ENCODE data around the gene FAM83F. TPM values are rescaled to one million over a fixed set of nuclear protein-coding genes. Genes with fewer than 3 reads are reported as not detected.
"Not testable (repeated sequence)": the region's sequence is repeated elsewhere in the genome, so short reads cannot be mapped to it uniquely, and the experiment has no call there.

FAM83F gene
- polyA plus RNA-seq, 2 of the 4 experiments (the other 2 are of a cell fraction), result not detected

- no peak for FAIRE-seq
- Histone ChIP-seq H3K27ac (no peak overlapping the region), H3K9me3 (no peaks in the 10 kb centered on the region), H3K4me1 (no peaks in the 10 kb centered on the region), H3K4me3 (no peak overlapping the region), H3K4me2 (no peak overlapping the region)
- peak; percentile 86 to 96 for ATAC-seq
- peak; percentile 62 to 75 for DNase-seq (ENCODE audit: low read depth in 1 of 2, low spot score in 1 of 2)
- ChIA-PET POLR2A (interaction anchor here (1.4 kb wide), 1 partner anchor 20 kb away, joined by 4 read pairs; no protein-coding TSS in a partner anchor), CTCF (interaction anchor here (0.6 to 28.4 kb wide), 45 partner anchors 8 to 707 kb away, joined by 3 to 899 read pairs (median 4); partner anchors contain the start of gene RPS19BP1)
- 8% methylated on average over 11 of the region's 16 CpGs for WGBS (ENCODE audit: missing lambda C conversion rate)
- TF ChIP-seq ZFP36 (IDR thresholded peaks at IDR 0.05; ENCODE audit: borderline replicate concordance, partially characterized antibody) (no peak), CTCF (IDR thresholded peaks at IDR 0.05) (peak; percentile 83), ESRRA (IDR thresholded peaks at IDR 0.05; ENCODE audit: borderline replicate concordance, low read length) (no peak), TFCP2L1 (CRISPR knock-in tag; IDR thresholded peaks at IDR 0.05) (no peak), E2F6 (IDR thresholded peaks at IDR 0.05; ENCODE audit: borderline replicate concordance, low read depth) (no peak), RAD21 (conservative IDR thresholded peaks at IDR 0.05 in 1 of 2, IDR thresholded peaks at IDR 0.05 in 1 of 2) (peak; percentile 89 to 90), SMC3 (IDR thresholded peaks at IDR 0.05) (peak; percentile 86), MAZ (IDR thresholded peaks at IDR 0.05; ENCODE audit: borderline replicate concordance, low read depth, low read length) (no peak)
Observed at GRCh38 chr22:40024201-40025061, 29.7 kb downstream of the FAM83F start.

- ATAC-seq, result peak in 1 of 2 experiments; percentile 28; a peak in 2 of 6 replicates
- DNase-seq (ENCODE audit: low read depth in 1 of 2, low spot score in 1 of 2); FAIRE-seq; H3K4me2 ChIP-seq; H3K27ac ChIP-seq; H3K4me3 ChIP-seq; H3K4me1 ChIP-seq; H3K9me3 ChIP-seq: not testable (repeated sequence)
- 0% methylated on average over 5 of the region's 5 CpGs for WGBS (ENCODE audit: missing lambda C conversion rate)
- CTCF ChIA-PET, result interaction anchor here (0.6 to 28.4 kb wide), 42 partner anchors 9 to 708 kb away, joined by 3 to 899 read pairs (median 4); partner anchors contain the start of gene RPS19BP1
- POLR2A ChIA-PET, result interaction anchor here (1.4 kb wide), 1 partner anchor 19 kb away, joined by 4 read pairs; no protein-coding TSS in a partner anchor
Observed at GRCh38 chr22:40025062-40025379, 30.3 kb downstream of the FAM83F start.

DNA sequence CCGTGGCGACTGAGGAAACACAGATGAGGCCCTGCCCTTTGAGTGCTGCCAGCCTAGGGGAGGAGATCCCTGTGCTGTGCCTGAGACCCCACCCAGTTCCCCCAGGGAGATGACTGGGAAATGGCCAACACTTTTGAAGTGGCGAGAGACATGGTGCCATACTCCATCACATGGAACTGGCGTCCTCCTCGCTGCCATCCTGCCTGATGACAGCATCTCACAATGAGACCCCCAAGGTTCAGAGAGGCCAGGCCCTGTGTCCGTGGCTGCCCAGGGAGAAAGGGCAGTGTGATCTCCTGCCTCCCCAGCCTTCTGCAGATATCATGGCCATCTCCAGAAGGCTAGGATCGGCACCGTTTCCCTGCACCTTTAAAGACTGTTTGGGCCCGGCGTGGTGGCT, 31.1 kb downstream of the FAM83F start:
- ChIA-PET POLR2A (no interaction called here), CTCF (interaction anchor here (1.2 to 28.4 kb wide), 11 partner anchors 10 to 536 kb away, joined by 3 to 899 read pairs (median 8); partner anchors contain the start of gene RPS19BP1)
- no peak for FAIRE-seq
- no peaks in the 10 kb centered on the region for H3K4me1 ChIP-seq
- ATAC-seq, result no peak
- H3K27ac ChIP-seq, result no peak overlapping the region
- H3K9me3 ChIP-seq, result no peaks in the 10 kb centered on the region
- WGBS (ENCODE audit: missing lambda C conversion rate), result 73% methylated on average over 7 of the region's 10 CpGs
- TF ChIP-seq MAX (IDR thresholded peaks at IDR 0.05) (no peak), HEYL (CRISPR knock-in tag; IDR thresholded peaks at IDR 0.05) (no peak), CHD2 (IDR thresholded peaks at IDR 0.05; ENCODE audit: low read length, partially characterized antibody) (no peak), GATA3 (IDR thresholded peaks at IDR 0.05; ENCODE audit: borderline replicate concordance) (no peak), FOXS1 (CRISPR knock-in tag; IDR thresholded peaks at IDR 0.05) (no peak)
- TF ChIP-seq, protein P1, sequence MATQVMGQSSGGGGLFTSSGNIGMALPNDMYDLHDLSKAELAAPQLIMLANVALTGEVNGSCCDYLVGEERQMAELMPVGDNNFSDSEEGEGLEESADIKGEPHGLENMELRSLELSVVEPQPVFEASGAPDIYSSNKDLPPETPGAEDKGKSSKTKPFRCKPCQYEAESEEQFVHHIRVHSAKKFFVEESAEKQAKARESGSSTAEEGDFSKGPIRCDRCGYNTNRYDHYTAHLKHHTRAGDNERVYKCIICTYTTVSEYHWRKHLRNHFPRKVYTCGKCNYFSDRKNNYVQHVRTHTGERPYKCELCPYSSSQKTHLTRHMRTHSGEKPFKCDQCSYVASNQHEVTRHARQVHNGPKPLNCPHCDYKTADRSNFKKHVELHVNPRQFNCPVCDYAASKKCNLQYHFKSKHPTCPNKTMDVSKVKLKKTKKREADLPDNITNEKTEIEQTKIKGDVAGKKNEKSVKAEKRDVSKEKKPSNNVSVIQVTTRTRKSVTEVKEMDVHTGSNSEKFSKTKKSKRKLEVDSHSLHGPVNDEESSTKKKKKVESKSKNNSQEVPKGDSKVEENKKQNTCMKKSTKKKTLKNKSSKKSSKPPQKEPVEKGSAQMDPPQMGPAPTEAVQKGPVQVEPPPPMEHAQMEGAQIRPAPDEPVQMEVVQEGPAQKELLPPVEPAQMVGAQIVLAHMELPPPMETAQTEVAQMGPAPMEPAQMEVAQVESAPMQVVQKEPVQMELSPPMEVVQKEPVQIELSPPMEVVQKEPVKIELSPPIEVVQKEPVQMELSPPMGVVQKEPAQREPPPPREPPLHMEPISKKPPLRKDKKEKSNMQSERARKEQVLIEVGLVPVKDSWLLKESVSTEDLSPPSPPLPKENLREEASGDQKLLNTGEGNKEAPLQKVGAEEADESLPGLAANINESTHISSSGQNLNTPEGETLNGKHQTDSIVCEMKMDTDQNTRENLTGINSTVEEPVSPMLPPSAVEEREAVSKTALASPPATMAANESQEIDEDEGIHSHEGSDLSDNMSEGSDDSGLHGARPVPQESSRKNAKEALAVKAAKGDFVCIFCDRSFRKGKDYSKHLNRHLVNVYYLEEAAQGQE (IDR thresholded peaks at IDR 0.05), result no peak
- DNase-seq (ENCODE audit: low read depth in 1 of 2, low spot score in 1 of 2), result no peak
- H3K4me3 ChIP-seq, result no peak overlapping the region
- no peak overlapping the region for H3K4me2 ChIP-seq
